HG03575 (cell line): ENCODE measurements around the gene MED27.
"Not testable (repeated sequence)": the region's sequence is repeated elsewhere in the genome, so short reads cannot be mapped to it uniquely, and the experiment has no call there.

Experiments
- ATAC-seq: cut with Tn5 transposase; IDR thresholded peaks from one replicate; pipeline ENCODE4 v1.9.1; 2021; ENCODE audit not compliant: unreplicated experiment, insufficient number of reproducible peaks, low FRiP score; ENCODE audit errors: extremely low read depth

The MED27 gene

GRCh38 chr9:132025766-132026165 lies 53.9 kb downstream of the MED27 start:
- ATAC-seq, result no peak

- no peak for ATAC-seq
These were observed 55.1 kb downstream of the MED27 start for GRCh38 chr9:132024589-132024988.

GRCh38 chr9:132023419-132024180 lies 56.1 kb downstream of the MED27 start:
- no peak for ATAC-seq

GRCh38 chr9:132020820-132021510 lies 58.7 kb downstream of the MED27 start:
- no peak for ATAC-seq

GRCh38 chr9:132020272-132020671 lies 59.4 kb downstream of the MED27 start:
- ATAC-seq, result no peak

- ATAC-seq, result no peak
These were observed 60.0 kb downstream of the MED27 start for GRCh38 chr9:132019702-132020101.

- no peak for ATAC-seq
These were observed 60.7 kb downstream of the MED27 start for GRCh38 chr9:132018957-132019405.

GRCh38 chr9:132016456-132016855 lies 63.2 kb downstream of the MED27 start:
- no peak for ATAC-seq

- no peak for ATAC-seq
These were observed 63.8 kb downstream of the MED27 start for GRCh38 chr9:132015866-132016265.

- no peak for ATAC-seq
These were observed 65.4 kb downstream of the MED27 start for GRCh38 chr9:132014218-132014805.

- no peak for ATAC-seq
These were observed 66.8 kb downstream of the MED27 start for GRCh38 chr9:132012704-132013357.

GRCh38 chr9:132011896-132012295 lies 67.8 kb downstream of the MED27 start:
- ATAC-seq, result no peak

GRCh38 chr9:132011309-132011708 lies 68.4 kb downstream of the MED27 start:
- ATAC-seq, result no peak

- ATAC-seq, result not testable (repeated sequence)
These were observed 69.5 kb downstream of the MED27 start for GRCh38 chr9:132010201-132010600.

- no peak for ATAC-seq
These were observed 70.5 kb downstream of the MED27 start for GRCh38 chr9:132008855-132009812.

- no peak for ATAC-seq
These were observed 71.4 kb downstream of the MED27 start for GRCh38 chr9:132008184-132008803.

GRCh38 chr9:132007371-132008025 lies 72.2 kb downstream of the MED27 start:
- no peak for ATAC-seq
